Omental fat pad (tissue), 4 donors: ENCODE results near the gene SLC66A3. TPM values are rescaled to one million over a fixed set of nuclear protein-coding genes. Genes with fewer than 3 reads are reported as not detected.

Experiments used
- ATAC-seq: fragments of 150-250 bp; one replicate; pipeline ENCODE4 v1.9.1; 2016; ENCODE audit warnings: mild to moderate bottlenecking, moderate library complexity; ENCODE audit not compliant: low FRiP score
- DNase-seq: peaks from one replicate; pipeline ENCODE4 v3.0.0-alpha.2; 2019; ENCODE audit warnings: low spot score
- CTCF ChIP-seq, 3 donors: fragments of 450-650 bp; IDR thresholded peaks; one replicate each; pipeline ENCODE4 v1.5.1; 2016 to 2017; ENCODE audit warnings: antibody characterized with exemption in 3 of 3, mild to moderate bottlenecking in 3 of 3, moderate library complexity in 2 of 3
- total RNA-seq, 4 donors: library from RNA; depleted of rRNA; stranded (reverse); fragments of >200 nt; gene quantifications; one replicate each; pipeline ENCODE4 v1.1.0, GENCODE V29; 2016

Gene SLC66A3
- total RNA-seq, 4 donors from 2014 or later = 32.5 to 68.7 (median 59.0) TPM

DNA sequence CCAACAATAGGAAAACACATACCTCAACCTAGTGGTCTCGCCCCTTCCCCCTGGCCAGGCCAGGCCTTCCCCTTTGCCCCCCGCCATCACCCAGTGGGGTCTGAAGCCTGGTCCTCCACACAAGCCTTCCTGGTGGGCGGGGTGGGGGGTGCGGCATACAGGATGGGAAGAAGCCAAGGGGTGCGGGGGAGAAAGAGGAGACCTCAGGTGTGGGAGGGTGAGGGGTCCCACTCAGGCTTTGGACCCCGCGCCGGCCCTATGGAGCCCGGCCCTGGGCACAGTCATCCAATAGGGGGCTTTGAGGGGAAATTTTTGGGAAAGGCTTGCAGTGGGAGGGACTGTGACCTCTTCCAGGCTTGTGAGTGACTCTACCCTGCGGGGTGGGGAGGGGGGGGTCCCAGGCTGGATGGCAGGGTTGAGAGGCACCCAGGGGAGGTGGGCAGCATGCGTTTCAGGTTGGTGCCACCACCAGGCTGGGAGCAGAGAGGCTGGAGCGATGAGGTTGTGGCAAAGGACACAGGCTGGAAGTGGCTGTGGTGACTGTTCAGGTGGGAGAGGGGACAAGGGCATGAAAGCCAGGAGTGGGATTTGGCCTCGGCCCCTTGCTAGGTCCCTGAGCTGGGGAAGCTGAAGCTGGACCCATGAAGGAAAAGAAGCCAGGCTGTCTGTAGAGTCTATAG lies 1.3 kb downstream of the SLC66A3 start:
- ATAC-seq = no peak
- TF ChIP-seq CTCF (IDR thresholded peaks at IDR 0.05) = no peak
- no peak for DNase-seq

DNA sequence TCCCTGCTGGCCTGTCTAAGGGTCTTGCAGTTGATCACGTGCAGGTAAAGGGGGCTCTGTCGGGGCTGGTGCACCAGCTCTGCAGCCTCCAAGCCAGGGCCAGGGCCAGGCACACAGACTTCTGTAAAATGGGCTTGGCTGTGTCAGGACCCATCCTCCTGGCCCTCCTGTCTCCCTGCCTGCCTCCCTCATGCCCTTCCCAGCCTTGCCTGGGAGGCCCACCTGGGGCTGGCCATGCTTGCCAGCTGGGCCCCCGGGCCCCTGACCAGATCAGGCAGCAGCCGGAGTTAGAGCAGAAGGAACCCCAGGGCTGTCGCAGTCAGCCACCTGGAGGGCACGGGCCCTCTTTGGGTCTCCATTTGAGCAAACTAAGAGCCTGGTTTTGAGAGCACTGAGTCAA lies 2.0 kb downstream of the SLC66A3 start:
- DNase-seq (no peak), ATAC-seq (no peak)
- TF ChIP-seq CTCF (IDR thresholded peaks at IDR 0.05) = no peak

DNA sequence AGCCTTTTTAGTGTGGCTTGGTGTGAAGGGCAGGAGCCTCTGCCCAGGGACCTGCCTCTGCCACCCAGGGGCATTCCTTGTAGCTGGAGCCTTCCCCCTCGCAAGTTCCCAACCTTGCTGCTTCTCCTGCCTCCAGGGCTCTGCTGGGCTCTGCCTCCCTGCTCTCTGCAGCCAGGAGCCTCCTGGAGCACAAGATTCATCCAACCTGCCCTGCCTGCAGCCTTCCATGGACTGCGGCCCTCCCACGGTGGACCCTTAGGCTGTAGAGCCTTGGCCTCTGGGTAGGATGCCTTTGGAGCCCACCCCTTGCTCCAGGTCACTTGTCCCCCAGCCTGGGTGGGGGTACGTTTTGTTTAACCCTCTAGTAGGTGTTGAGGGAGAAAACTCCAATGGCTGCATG lies 2.5 kb downstream of the SLC66A3 start:
- ATAC-seq (no peak), DNase-seq (no peak)
- no peak for TF ChIP-seq CTCF (IDR thresholded peaks at IDR 0.05)

DNA sequence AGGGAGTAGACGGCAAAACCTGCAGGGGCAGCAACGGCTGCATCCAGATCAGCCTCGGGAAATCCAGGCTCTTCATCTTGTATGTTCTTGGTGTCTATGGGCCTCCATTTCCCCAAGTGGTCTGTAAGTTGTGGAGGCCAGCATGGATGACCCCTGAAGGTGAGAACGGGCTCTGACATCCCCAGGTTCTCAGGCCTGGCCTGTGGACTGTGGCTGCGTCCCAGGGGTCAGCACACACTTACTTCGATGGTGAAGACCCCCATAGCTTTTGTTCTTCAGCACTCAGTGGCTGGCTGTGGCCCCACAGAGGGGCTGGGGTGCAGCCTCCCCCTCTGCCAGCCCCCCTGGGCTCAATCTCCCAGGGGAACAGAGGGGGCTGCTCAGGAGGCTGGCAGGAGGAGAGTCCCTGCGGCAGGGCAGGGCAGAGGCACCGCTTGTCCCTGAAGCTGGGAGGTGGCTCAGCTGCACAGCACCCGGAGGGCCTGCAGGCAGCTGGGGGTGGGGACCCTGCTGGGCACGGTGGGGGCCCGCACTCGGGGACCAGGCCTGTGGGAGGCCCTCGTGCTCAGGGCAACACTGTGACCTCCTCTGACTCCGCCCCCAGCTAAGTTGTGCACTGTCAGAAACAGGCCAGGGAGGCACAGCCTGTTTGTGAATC lies 3.8 kb downstream of the SLC66A3 start:
- TF ChIP-seq CTCF (IDR thresholded peaks at IDR 0.05) = no peak
- no peak for DNase-seq
- ATAC-seq = no peak

DNA sequence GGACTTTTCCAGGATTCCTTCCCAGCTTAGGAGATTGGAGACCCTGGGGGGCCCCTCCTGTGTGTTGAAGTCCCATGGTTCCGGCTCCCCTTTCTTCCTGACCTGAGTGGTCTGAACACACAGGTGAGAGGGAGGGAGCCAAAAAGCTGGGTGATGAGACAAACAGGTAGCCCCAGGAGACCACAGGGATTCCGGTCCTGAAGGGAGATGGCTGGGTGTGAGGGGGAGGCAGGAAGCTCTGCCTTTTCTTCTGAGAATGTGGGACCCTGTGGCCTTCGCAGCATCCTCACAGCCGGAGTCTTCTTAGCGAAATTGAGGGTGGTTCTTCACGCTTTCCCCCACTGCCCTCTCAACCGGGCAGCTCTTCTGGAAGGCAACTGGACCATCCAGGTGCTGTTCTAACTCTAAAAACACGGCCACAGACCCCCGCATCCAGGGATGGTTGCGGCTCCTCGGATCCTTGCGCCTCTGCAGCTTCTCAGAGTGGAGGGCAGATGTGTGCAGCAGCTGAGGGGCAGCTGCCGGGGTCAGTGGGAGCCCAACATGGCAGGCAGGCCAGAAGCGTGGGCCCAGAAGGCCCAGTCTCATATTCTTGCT lies 4.4 kb downstream of the SLC66A3 start:
- no peak for TF ChIP-seq CTCF (IDR thresholded peaks at IDR 0.05)
- DNase-seq (no peak), ATAC-seq (no peak)

GRCh38 chr2:11160256-11160655 lies 5.0 kb downstream of the SLC66A3 start:
- no peak for TF ChIP-seq CTCF (IDR thresholded peaks at IDR 0.05)
- DNase-seq (no peak), ATAC-seq (no peak)
